BLaER1 treated with 17β-estradiol and CSF1 and Interleukin-3, amounts not matched to agents 10 nM and 100 nM (cell line): ENCODE results near the gene USH2A.

Source experiments
- H3K27ac ChIP-seq, 11 experiments: shearing (Covaris generic); formaldehyde crosslinking; 2 replicates each; pipeline ENCODE4 v1.8.1; 2022
- H3K27me3 ChIP-seq, 11 experiments: shearing (Covaris generic); formaldehyde crosslinking; 2 replicates each; pipeline ENCODE4 v1.8.1; 2022
- H3K36me3 ChIP-seq, 11 experiments: shearing (Covaris generic); formaldehyde crosslinking; 2 replicates each; pipeline ENCODE4 v1.8.1; 2022
- H3K4me1 ChIP-seq, 10 experiments: shearing (Covaris generic); formaldehyde crosslinking; 2 replicates each; pipeline ENCODE4 v1.8.1; 2022
- H3K4me2 ChIP-seq, 11 experiments: shearing (Covaris generic); formaldehyde crosslinking; 2 replicates each; pipeline ENCODE4 v1.8.1; 2022
- H3K4me3 ChIP-seq, 10 experiments: shearing (Covaris generic); formaldehyde crosslinking; 2 replicates each; pipeline ENCODE4 v1.8.1; 2022
- H3K9ac ChIP-seq, 11 experiments: shearing (Covaris generic); formaldehyde crosslinking; 2 replicates each; pipeline ENCODE4 v1.8.1; 2022
- H3K9me3 ChIP-seq, 11 experiments: shearing (Covaris generic); formaldehyde crosslinking; replicated peaks in 1 of 11; 2 replicates each; pipeline ENCODE4 v1.8.1; 2022
- H4K20me1 ChIP-seq, 11 experiments: shearing (Covaris generic); formaldehyde crosslinking; 2 replicates each; pipeline ENCODE4 v1.8.1; 2022
- Cebpa-rat ChIP-seq, 11 experiments: shearing (Covaris generic); IDR thresholded peaks; 2 replicates each; pipeline ENCODE4 v1.8.1; 2022

USH2A gene

GRCh38 chr1:216194721-216195120, 228.5 kb downstream of the USH2A start:
- TF ChIP-seq Cebpa-rat (IDR thresholded peaks at IDR 0.05), result no peak
- Histone ChIP-seq H3K27me3 (no peaks in the 10 kb centered on the region), H3K4me3 (no peak overlapping the region), H3K9ac (no peak overlapping the region), H3K4me1 (no peaks in the 10 kb centered on the region), H4K20me1 (no peaks in the 10 kb centered on the region), H3K9me3 (no peaks in the 10 kb centered on the region), H3K27ac (no peak overlapping the region), H3K36me3 (no peaks in the 10 kb centered on the region), H3K4me2 (no peak overlapping the region)

- Histone ChIP-seq H4K20me1 (no peaks in the 10 kb centered on the region), H3K4me2 (no peak overlapping the region), H3K36me3 (no peaks in the 10 kb centered on the region), H3K4me1 (no peaks in the 10 kb centered on the region), H3K27ac (no peak overlapping the region), H3K4me3 (no peak overlapping the region), H3K27me3 (no peaks in the 10 kb centered on the region), H3K9me3 (no peaks in the 10 kb centered on the region), H3K9ac (no peak overlapping the region)
- TF ChIP-seq Cebpa-rat (IDR thresholded peaks at IDR 0.05), result peak in 2 of 11 experiments; percentile 19 to 36; a peak in 1 of 22 replicates
Measured at GRCh38 chr1:216193839-216194443, 229.3 kb downstream of the USH2A start.

GRCh38 chr1:216190438-216190837, 232.8 kb downstream of the USH2A start:
- H3K4me2 ChIP-seq, result no peak overlapping the region
- H3K9ac ChIP-seq, result no peak overlapping the region
- no peak overlapping the region for H3K4me3 ChIP-seq
- no peak overlapping the region for H3K27ac ChIP-seq
- no peaks in the 10 kb centered on the region for H3K27me3 ChIP-seq
- no peaks in the 10 kb centered on the region; a peak in 1 of 20 replicates for H3K4me1 ChIP-seq
- H3K9me3 ChIP-seq, result no peaks in the 10 kb centered on the region
- no peaks in the 10 kb centered on the region for H3K36me3 ChIP-seq
- no peak for TF ChIP-seq Cebpa-rat (IDR thresholded peaks at IDR 0.05)
- no peaks in the 10 kb centered on the region for H4K20me1 ChIP-seq

- H3K4me1 ChIP-seq, result no peaks in the 10 kb centered on the region; a peak in 1 of 20 replicates
- H3K9ac ChIP-seq, result no peak overlapping the region
- no peaks in the 10 kb centered on the region for H3K27me3 ChIP-seq
- no peak for TF ChIP-seq Cebpa-rat (IDR thresholded peaks at IDR 0.05)
- no peaks in the 10 kb centered on the region for H3K36me3 ChIP-seq
- H4K20me1 ChIP-seq, result no peaks in the 10 kb centered on the region
- H3K9me3 ChIP-seq, result no peaks in the 10 kb centered on the region
- H3K4me3 ChIP-seq, result no peak overlapping the region
- H3K4me2 ChIP-seq, result no peak overlapping the region
- H3K27ac ChIP-seq, result no peak overlapping the region
Measured at GRCh38 chr1:216186816-216187215, 236.4 kb downstream of the USH2A start.

GRCh38 chr1:216186141-216186540, 237.1 kb downstream of the USH2A start:
- H3K9me3 ChIP-seq, result no peaks in the 10 kb centered on the region
- no peaks in the 10 kb centered on the region for H3K36me3 ChIP-seq
- no peak overlapping the region for H3K4me2 ChIP-seq
- no peaks in the 10 kb centered on the region for H4K20me1 ChIP-seq
- H3K9ac ChIP-seq, result no peak overlapping the region
- no peaks in the 10 kb centered on the region; a peak in 1 of 20 replicates for H3K4me1 ChIP-seq
- TF ChIP-seq Cebpa-rat (IDR thresholded peaks at IDR 0.05), result no peak
- H3K27me3 ChIP-seq, result no peaks in the 10 kb centered on the region
- H3K4me3 ChIP-seq, result no peak overlapping the region
- H3K27ac ChIP-seq, result no peak overlapping the region

- Histone ChIP-seq H3K4me1 (no peaks in the 10 kb centered on the region; a peak in 1 of 20 replicates), H3K36me3 (no peaks in the 10 kb centered on the region), H3K9me3 (no peaks in the 10 kb centered on the region), H3K9ac (no peak overlapping the region), H4K20me1 (no peaks in the 10 kb centered on the region), H3K4me2 (no peak overlapping the region), H3K4me3 (no peak overlapping the region), H3K27me3 (no peaks in the 10 kb centered on the region), H3K27ac (no peak overlapping the region)
- no peak for TF ChIP-seq Cebpa-rat (IDR thresholded peaks at IDR 0.05)
Measured at GRCh38 chr1:216184126-216184680, 239.0 kb downstream of the USH2A start.

- TF ChIP-seq Cebpa-rat (IDR thresholded peaks at IDR 0.05), result no peak
- no peaks in the 10 kb centered on the region for H3K9me3 ChIP-seq
- H3K4me1 ChIP-seq, result no peaks in the 10 kb centered on the region; a peak in 1 of 20 replicates
- no peak overlapping the region for H3K9ac ChIP-seq
- H3K36me3 ChIP-seq, result no peaks in the 10 kb centered on the region
- no peak overlapping the region for H3K4me3 ChIP-seq
- no peak overlapping the region for H3K27ac ChIP-seq
- H3K27me3 ChIP-seq, result no peaks in the 10 kb centered on the region
- no peak overlapping the region for H3K4me2 ChIP-seq
- H4K20me1 ChIP-seq, result no peaks in the 10 kb centered on the region
Measured at GRCh38 chr1:216183454-216183853, 239.8 kb downstream of the USH2A start.

GRCh38 chr1:216183007-216183406, 240.2 kb downstream of the USH2A start:
- Histone ChIP-seq H3K4me1 (no peaks in the 10 kb centered on the region; a peak in 1 of 20 replicates), H3K9me3 (no peaks in the 10 kb centered on the region), H3K27me3 (no peaks in the 10 kb centered on the region), H4K20me1 (no peaks in the 10 kb centered on the region), H3K4me2 (no peak overlapping the region), H3K36me3 (no peaks in the 10 kb centered on the region), H3K27ac (no peak overlapping the region), H3K4me3 (no peak overlapping the region), H3K9ac (no peak overlapping the region)
- TF ChIP-seq Cebpa-rat (IDR thresholded peaks at IDR 0.05), result no peak

GRCh38 chr1:216181590-216181989, 241.7 kb downstream of the USH2A start:
- no peak for TF ChIP-seq Cebpa-rat (IDR thresholded peaks at IDR 0.05)
- H3K9ac ChIP-seq, result no peak overlapping the region
- H3K4me3 ChIP-seq, result no peak overlapping the region
- H3K27me3 ChIP-seq, result no peaks in the 10 kb centered on the region
- no peaks in the 10 kb centered on the region; a peak in 1 of 20 replicates for H3K4me1 ChIP-seq
- no peaks in the 10 kb centered on the region for H3K9me3 ChIP-seq
- no peak overlapping the region for H3K27ac ChIP-seq
- no peak overlapping the region for H3K4me2 ChIP-seq
- no peaks in the 10 kb centered on the region for H3K36me3 ChIP-seq
- no peaks in the 10 kb centered on the region for H4K20me1 ChIP-seq

- no peaks in the 10 kb centered on the region for H3K4me1 ChIP-seq
- no peaks in the 10 kb centered on the region for H3K9me3 ChIP-seq
- TF ChIP-seq Cebpa-rat (IDR thresholded peaks at IDR 0.05), result no peak
- no peak overlapping the region for H3K9ac ChIP-seq
- H3K36me3 ChIP-seq, result no peaks in the 10 kb centered on the region
- H3K27ac ChIP-seq, result no peak overlapping the region
- no peak overlapping the region for H3K4me3 ChIP-seq
- no peaks in the 10 kb centered on the region for H3K27me3 ChIP-seq
- no peaks in the 10 kb centered on the region for H4K20me1 ChIP-seq
- no peak overlapping the region for H3K4me2 ChIP-seq
Measured at GRCh38 chr1:216178281-216178680, 245.0 kb downstream of the USH2A start.
